Loucy (cell line): ENCODE data around the gene SLPI.

ENCODE experiments used
- EZH2phosphoT487 ChIP-seq: fragments of 200-600 bp; IDR thresholded peaks from 2 replicates; pipeline ENCODE4 v1.6.1; 2018; ENCODE audit warnings: antibody characterized with exemption, mild to moderate bottlenecking, moderate library complexity, borderline replicate concordance
- TF ChIP-seq, protein P1 (sequence below): fragments of 200-600 bp; sonication (generic); conservative IDR thresholded peaks from 2 replicates; pipeline ENCODE4 v1.5.1; 2014; ENCODE audit warnings: mild to moderate bottlenecking, antibody characterized with exemption, low read length

- TF ChIP-seq, protein P1, sequence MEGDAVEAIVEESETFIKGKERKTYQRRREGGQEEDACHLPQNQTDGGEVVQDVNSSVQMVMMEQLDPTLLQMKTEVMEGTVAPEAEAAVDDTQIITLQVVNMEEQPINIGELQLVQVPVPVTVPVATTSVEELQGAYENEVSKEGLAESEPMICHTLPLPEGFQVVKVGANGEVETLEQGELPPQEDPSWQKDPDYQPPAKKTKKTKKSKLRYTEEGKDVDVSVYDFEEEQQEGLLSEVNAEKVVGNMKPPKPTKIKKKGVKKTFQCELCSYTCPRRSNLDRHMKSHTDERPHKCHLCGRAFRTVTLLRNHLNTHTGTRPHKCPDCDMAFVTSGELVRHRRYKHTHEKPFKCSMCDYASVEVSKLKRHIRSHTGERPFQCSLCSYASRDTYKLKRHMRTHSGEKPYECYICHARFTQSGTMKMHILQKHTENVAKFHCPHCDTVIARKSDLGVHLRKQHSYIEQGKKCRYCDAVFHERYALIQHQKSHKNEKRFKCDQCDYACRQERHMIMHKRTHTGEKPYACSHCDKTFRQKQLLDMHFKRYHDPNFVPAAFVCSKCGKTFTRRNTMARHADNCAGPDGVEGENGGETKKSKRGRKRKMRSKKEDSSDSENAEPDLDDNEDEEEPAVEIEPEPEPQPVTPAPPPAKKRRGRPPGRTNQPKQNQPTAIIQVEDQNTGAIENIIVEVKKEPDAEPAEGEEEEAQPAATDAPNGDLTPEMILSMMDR: no peak
- TF ChIP-seq EZH2phosphoT487: no peak
Measured at GRCh38 chr20:45226287-45226686, 28.1 kb downstream of the SLPI start.
